Measurements from ENCODE around the gene PRMT5.

PRMT5 gene

GRCh38 chr14:22872833-22873520 lies 56.2 kb downstream of the PRMT5 start:
- no peak for DNase-seq

GRCh38 chr14:22872033-22872832 lies 56.9 kb downstream of the PRMT5 start:
- peak; percentile 69 for DNase-seq

GRCh38 chr14:22871224-22872032 lies 57.7 kb downstream of the PRMT5 start, which contains the start of gene LRP10:
Gene LRP10 (plus strand): TSS chr14:22871740. CDS start chr14:22872304, 564 bp downstream.
- DNase-seq, result peak; percentile 84

GRCh38 chr14:22870811-22871223 lies 58.4 kb downstream of the PRMT5 start:
- no peak for DNase-seq

Measured in NCI-H1105 (cell line).